ENCODE data around the gene PARD3B.

PARD3B gene

GRCh38 chr2:205494537-205495235, 949.4 kb downstream of the PARD3B start:
- DNase-seq, result no peak

- no peak for DNase-seq
Measured at GRCh38 chr2:205495819-205496218, 950.5 kb downstream of the PARD3B start.

- DNase-seq, result no peak
Measured at GRCh38 chr2:205496370-205496769, 951.1 kb downstream of the PARD3B start.

- DNase-seq, result no peak
Measured at GRCh38 chr2:205496772-205497171, 951.5 kb downstream of the PARD3B start.

GRCh38 chr2:205499006-205499405, 953.7 kb downstream of the PARD3B start:
- no peak for DNase-seq

DNA sequence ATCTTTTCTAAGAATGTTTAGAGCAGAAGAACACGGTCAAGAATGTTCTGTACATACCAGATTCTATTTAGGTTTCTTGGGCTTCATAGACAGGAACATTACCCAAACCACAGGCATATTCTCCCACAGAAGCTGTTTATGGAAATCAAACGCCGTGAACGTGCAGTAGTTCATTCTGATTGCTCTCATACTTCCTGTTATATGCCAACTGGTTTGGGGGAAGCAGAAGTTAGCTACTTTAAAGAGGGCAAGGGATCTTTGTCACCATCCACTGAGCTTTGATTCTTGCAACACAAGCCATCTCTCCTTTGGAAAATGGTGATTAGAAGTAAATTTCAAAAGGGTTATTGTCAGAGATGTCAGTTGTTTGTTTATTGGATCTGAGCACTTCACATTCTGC, 954.8 kb downstream of the PARD3B start:
- DNase-seq, result no peak

DNA sequence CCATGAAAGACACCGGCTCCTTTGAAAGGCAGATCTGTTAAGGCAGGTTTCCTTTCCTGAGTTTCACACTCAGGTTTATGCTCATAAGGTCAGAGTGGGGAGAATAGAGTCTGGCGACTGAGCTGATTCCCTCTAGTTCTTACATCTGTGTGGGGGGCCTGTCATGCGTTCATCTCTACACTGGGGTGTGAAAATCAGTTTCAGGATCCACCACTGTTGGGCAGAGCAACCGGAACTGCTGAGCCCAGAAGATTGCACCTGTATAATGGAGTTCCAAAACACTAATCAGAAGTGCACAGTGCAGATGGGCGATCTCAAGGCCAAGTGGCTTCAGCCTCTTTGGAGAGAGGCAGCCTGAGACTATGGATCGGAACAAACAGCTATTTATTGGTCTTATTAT, 955.7 kb downstream of the PARD3B start:
- DNase-seq, result no peak

DNA sequence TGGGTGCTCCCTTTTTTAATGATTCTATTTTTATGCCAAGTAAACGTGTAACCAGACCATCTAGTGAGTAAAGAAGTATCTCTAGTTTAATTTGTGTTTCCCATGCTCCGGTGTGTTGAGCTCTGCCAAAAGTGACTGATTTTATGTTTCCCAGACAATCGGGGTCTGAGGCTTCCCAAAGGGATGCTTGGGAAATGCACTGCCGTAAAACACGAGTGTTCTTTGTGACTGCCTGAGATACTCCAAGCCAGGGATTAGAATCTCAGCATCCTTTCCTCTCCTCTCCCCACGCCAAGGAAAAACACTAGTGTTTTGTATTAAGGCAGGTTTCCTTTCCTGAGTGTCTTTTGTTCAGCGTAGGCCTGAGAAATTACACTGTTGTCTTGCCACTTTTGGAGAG, 956.6 kb downstream of the PARD3B start:
- DNase-seq, result no peak

- DNase-seq, result no peak
Measured at GRCh38 chr2:205505371-205505770, 960.1 kb downstream of the PARD3B start.

DNA sequence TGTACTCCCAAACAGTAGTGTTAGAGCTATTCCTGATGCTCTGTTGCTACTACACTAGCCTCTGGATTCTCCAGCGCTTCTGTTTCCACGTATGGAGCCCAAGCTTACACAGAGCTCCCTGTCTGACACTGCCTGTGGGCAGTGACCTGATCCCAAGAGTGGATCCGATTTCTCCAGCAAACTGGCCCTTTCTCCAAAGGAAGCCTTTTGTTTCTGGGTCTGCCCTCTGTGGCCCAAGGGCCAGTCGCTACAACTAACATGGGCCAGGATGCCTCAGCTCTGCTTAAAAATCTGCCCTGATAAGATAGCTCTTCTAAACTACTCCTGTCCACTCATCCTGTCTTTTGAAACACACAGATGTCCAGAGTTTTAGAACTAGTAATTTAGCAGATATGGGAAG, 964.4 kb downstream of the PARD3B start:
- DNase-seq, result no peak

DNA sequence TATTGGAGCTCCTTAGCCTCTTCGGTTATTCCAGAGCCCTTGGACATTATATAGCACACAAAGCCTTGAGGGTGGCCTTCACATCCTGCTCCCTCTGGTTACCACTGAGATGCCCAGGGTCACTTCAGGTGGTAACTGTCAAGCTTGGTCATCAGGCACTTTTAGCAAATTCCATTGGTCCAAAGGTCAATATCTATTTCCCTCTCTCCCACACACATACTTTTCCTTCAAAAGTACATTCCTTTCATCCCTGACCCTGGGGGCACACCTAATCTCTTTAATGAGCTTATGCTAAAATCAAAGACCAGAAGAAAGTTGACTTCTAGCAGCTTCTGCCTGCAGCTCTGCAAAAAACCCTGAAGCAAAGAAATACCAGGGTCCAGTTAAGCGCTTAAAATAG, 965.1 kb downstream of the PARD3B start:
- DNase-seq, result no peak

- DNase-seq, result no peak
Measured at GRCh38 chr2:205511221-205511620, 965.9 kb downstream of the PARD3B start.

- DNase-seq, result no peak
Measured at GRCh38 chr2:205511641-205512040, 966.4 kb downstream of the PARD3B start.

- DNase-seq, result no peak
Measured at GRCh38 chr2:205520311-205520710, 975.0 kb downstream of the PARD3B start.

DNA sequence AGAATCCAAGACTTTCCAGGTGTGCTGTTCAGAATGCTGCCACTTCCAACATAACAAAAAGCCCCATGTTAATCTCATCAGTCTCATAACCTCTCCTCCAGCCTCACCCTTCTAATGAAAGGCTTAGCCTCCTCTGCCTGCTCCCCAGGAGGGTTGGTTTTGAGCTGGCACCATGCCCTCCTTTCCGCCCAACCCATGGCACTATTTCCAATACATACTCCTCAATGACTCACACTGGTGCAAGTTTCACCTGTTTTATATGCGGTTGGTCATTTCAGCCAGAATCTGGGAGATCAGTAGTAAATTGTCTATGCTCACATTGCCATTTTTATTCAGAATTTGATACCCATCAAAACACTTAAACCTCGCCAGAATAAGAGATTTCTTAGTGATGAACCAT, 979.4 kb downstream of the PARD3B start:
- no peak for DNase-seq

- DNase-seq, result peak; percentile 19
Measured at GRCh38 chr2:205527801-205528200, 982.5 kb downstream of the PARD3B start.

DNA sequence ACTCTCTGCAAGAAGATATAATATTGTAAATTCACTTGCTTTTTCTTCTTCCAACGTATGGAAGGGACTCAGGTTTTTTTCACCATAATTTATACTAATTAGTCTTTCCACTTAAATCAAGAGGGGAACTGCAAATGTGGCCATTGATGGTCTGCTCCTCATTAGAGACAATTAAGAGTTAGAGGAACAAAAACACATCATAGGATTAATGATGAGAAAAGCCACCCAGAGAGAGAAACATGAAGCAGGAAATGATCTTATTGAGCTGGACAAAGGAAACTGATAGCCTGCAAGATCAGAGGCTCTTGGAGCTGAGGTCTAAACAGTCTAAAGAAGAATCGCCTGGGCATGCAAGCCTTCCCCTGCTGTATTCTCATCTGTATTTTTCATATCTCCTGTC, 985.8 kb downstream of the PARD3B start:
- DNase-seq, result no peak

DNA sequence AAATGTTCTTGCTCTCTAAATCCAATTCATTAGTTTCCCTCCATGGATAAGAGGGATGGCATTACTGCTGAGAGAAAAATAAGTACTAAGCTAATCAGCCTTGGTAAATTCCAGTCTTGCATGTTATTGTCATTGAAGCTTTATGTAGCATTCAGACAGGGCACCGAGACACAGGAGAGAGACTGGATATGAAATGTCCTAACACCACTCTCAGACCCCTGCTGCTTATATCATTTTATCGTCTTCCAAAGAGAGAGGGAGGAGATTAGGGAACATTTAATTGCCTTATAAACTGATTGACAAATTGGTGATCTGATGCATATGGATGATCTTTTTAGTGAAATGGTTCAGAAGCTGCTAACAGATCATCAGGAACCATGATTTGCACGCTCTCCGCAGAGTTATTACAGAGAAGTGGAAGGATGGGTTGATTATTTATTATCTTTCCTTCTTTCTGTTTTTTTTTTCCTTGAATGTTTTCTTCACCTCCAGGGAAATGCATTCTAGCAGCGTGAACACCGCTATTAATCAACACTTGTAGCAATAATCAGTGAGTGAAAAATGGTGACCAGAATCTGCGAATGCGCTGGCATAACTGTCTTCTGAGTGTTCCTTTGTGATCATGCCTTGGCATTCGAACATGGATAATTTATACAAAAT, 986.3 kb downstream of the PARD3B start:
- DNase-seq, result no peak

DNA sequence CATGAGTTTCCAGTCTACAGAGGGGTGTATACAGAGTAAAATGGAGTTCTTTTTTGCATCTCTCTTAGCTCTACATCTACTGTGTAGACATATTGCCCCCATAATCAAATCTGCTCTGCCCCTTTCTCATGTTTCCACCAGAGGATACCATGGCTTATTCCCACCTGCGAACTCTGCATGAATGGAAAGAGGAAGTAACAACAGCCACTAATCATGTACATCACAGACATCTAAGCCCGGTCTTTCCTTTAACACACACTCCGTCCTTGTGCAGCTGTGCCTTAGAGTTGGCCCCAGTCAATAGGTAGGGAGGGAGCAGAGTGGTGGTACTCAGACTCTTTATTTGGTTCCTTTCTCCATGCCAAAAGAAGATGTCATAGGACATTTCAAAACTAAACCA, 989.7 kb downstream of the PARD3B start:
- DNase-seq, result no peak

DNA sequence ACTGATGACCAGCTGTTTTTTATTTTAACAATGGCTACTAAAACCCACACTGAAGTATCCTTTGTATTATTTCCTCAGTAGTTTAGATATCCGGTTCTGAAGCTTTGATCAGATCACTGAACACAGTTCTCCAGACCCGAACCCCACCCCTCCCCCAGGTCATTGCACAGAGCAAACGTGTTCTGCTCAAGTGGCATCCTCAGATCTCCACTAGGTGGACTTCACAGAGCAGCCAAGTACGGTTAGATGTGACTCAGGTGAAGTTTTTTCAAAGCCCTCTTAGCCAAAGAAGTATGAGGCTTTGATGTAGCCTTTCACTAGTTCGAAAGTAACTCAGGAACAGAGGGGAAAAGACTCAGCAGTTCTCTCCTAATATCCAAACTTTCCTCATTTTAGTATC, 994.3 kb downstream of the PARD3B start:
- DNase-seq, result peak; percentile 62

GRCh38 chr2:205540036-205540435, 994.8 kb downstream of the PARD3B start:
- no peak for DNase-seq

DNA sequence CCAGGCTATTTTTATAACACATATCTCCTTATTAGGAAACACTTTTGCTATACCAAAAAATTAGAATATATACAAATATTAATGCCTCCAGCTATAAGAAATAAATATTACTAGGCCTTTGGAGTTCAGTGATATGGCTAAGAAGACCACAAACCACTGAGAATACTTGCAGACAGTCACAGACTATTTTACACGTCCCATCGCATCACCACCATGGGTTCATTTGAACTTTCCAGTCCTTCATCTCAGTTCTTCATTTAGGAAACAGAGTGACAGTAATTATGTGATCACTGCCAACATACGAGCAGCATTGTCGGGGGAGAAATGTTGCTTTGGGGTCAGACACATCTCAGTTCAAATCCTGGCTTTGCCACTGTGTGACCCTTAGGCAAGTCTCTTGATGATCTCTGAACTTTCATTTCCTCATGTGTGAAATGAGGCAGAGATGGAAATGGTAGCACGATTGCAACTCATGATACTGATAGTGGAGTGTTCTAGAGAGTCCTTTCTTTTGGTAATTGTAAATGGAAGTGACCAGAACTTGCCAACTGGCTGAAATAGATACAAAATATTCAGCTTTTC, 998.1 kb downstream of the PARD3B start:
- DNase-seq, result no peak

DNA sequence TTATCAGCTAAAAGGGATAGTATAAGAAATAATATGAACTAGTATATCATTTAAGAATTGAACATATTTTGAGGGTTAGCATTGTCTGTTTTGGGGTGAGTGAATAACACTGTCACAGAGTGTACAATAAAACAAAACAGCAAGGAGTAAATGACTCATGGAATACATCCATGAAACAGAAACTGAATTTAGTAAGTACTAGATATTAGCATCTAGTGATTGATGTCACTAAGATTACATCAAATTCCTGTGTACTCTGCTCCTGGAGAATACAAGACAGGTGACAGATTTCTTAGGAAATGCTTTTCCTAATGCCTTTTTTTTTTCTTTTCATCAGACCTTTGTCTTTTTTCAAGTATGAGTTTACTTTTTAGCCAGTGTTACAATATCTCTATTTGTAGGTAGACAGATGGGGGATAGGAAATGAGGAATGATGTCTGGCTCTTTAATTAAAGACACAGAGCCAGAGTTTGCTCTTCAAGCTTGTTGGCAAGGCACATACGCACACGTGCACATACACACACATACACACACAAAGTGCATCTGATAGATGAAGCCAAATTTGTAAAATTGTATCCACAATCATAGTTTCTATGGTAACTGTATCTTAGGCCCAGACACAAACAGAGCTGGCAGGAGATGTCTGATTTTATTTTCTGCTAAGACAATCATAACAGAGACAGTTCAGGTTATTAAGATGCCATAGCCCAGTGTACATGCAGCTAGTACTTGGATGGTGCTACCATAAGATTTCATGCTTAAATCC, 998.8 kb downstream of the PARD3B start:
- DNase-seq, result peak; percentile 13
